WTC11 (cell line): ENCODE data around the gene LRRC3C. TPM values are rescaled to one million over a fixed set of nuclear protein-coding genes. Genes with fewer than 3 reads are reported as not detected.

ENCODE experiments used
- ATAC-seq: fragments of 200-7000 bp; cut with Tn5 transposase; 2 replicates; pipeline ENCODE4 v1.10.0; 2021; ENCODE audit warnings: mild to moderate bottlenecking, moderate library complexity
- CTCF ChIA-PET: fragments of 300-600 bp; sonication (Branson Sonifier 250); formaldehyde crosslinking; loops from one replicate; lab custom pipeline; 2021; ENCODE audit warnings: antibody characterized with exemption; lab: Charles Lee
- POLR2A ChIA-PET: fragments of 350-600 bp; sonication (Branson Sonifier 250); formaldehyde crosslinking; loops from one replicate; lab custom pipeline; 2021; ENCODE audit warnings: antibody characterized with exemption; lab: Charles Lee
- DNase-seq: peaks from one replicate; pipeline ENCODE4 v3.0.0; 2021; ENCODE audit warnings: low spot score
- H3K27ac Mint-ChIP-seq: 2 replicates; pipeline ENCODE4 v1.8.0; 2021; ENCODE audit warnings: mixed read lengths
- H3K27me3 Mint-ChIP-seq: 2 replicates; pipeline ENCODE4 v1.8.0; 2021; ENCODE audit warnings: low read depth, mild to moderate bottlenecking, moderate library complexity, mixed read lengths
- H3K36me3 Mint-ChIP-seq: 2 replicates; pipeline ENCODE4 v1.8.0; 2021; ENCODE audit warnings: mixed read lengths
- H3K4me1 Mint-ChIP-seq: 2 replicates; pipeline ENCODE4 v1.8.0; 2022; ENCODE audit warnings: mixed read lengths
- H3K4me3 Mint-ChIP-seq: 2 replicates; pipeline ENCODE4 v1.8.0; 2021; ENCODE audit warnings: mild to moderate bottlenecking, moderate library complexity, mixed read lengths
- H3K9me3 Mint-ChIP-seq: 2 replicates; pipeline ENCODE4 v1.8.0; 2021; ENCODE audit warnings: mixed read lengths
- ATF1 ChIP-seq: sonication (generic); formaldehyde crosslinking; IDR thresholded peaks from 2 replicates; pipeline ENCODE4 v1.8.1; 2023; ENCODE audit warnings: mild to moderate bottlenecking, moderate library complexity, missing genetic modification reagents
- CREM ChIP-seq: sonication (generic); formaldehyde crosslinking; IDR thresholded peaks from 2 replicates; pipeline ENCODE4 v1.8.1; 2022; ENCODE audit warnings: mild to moderate bottlenecking, missing genetic modification reagents, moderate library complexity
- FOXK1 ChIP-seq: sonication (generic); formaldehyde crosslinking; IDR thresholded peaks from 2 replicates; pipeline ENCODE4 v1.8.0; 2022; ENCODE audit warnings: mild to moderate bottlenecking, moderate library complexity, missing genetic modification reagents
- GRHL2 ChIP-seq: fragments of 250-450 bp; sonication (Bioruptor Pico); IDR thresholded peaks from 2 replicates; pipeline ENCODE4 v1.8.0; 2022; ENCODE audit warnings: mild to moderate bottlenecking, moderate library complexity; ENCODE audit not compliant: insufficient replicate concordance, severe bottlenecking
- IRF2 ChIP-seq: sonication (generic); formaldehyde crosslinking; IDR thresholded peaks from 2 replicates; pipeline ENCODE4 v1.8.0; 2022; ENCODE audit warnings: low read depth, missing genetic modification reagents, borderline replicate concordance
- JAZF1 ChIP-seq: fragments of 250-450 bp; sonication (Bioruptor Pico); IDR thresholded peaks from 2 replicates; pipeline ENCODE4 v1.9.0; 2021; ENCODE audit warnings: moderate library complexity, mild to moderate bottlenecking, inconsistent platforms
- NFYB ChIP-seq: sonication (generic); formaldehyde crosslinking; conservative IDR thresholded peaks from 2 replicates; pipeline ENCODE4 v1.8.0; 2022; ENCODE audit warnings: low read depth, missing genetic modification reagents
- OVOL2 ChIP-seq: fragments of 250-450 bp; sonication (Bioruptor Pico); IDR thresholded peaks from 2 replicates; pipeline ENCODE4 v1.9.0; 2021; ENCODE audit warnings: mild to moderate bottlenecking, borderline replicate concordance
- PRRX2 ChIP-seq: fragments of 250-450 bp; sonication (Bioruptor Pico); IDR thresholded peaks from 2 replicates; pipeline ENCODE4 v1.8.0; 2021; ENCODE audit warnings: mild to moderate bottlenecking
- SMAD4 ChIP-seq: sonication (generic); formaldehyde crosslinking; IDR thresholded peaks from 2 replicates; pipeline ENCODE4 v1.8.0; 2022; ENCODE audit warnings: mild to moderate bottlenecking, missing genetic modification reagents
- TCF7 ChIP-seq: sonication (generic); formaldehyde crosslinking; IDR thresholded peaks from 2 replicates; pipeline ENCODE4 v1.8.0; 2022; ENCODE audit warnings: mild to moderate bottlenecking, low read depth, missing genetic modification reagents, moderate library complexity
- TEAD1 ChIP-seq: sonication (generic); formaldehyde crosslinking; IDR thresholded peaks from 2 replicates; pipeline ENCODE4 v1.8.0; 2022; ENCODE audit warnings: mild to moderate bottlenecking, missing genetic modification reagents
- TP53 ChIP-seq: sonication (generic); formaldehyde crosslinking; IDR thresholded peaks from 2 replicates; pipeline ENCODE4 v1.8.1; 2023; ENCODE audit warnings: mild to moderate bottlenecking, missing genetic modification reagents
- ZNF396 ChIP-seq: fragments of 250-450 bp; sonication (Bioruptor Pico); IDR thresholded peaks from 2 replicates; pipeline ENCODE4 v1.8.0; 2021; ENCODE audit warnings: mild to moderate bottlenecking, moderate library complexity, borderline replicate concordance
- ZNF423 ChIP-seq: fragments of 250-450 bp; sonication (Bioruptor Pico); IDR thresholded peaks from 2 replicates; pipeline ENCODE4 v2.1.2; 2022; ENCODE audit warnings: mild to moderate bottlenecking, moderate library complexity
- total RNA-seq: library from RNA; stranded (reverse); gene quantifications from 3 replicates; pipeline ENCODE4 v1.2.3, GENCODE V29; 2021
- TF ChIP-seq, protein P1 (sequence below): sonication (generic); formaldehyde crosslinking; IDR thresholded peaks from 2 replicates; pipeline ENCODE4 v1.8.1; 2023; ENCODE audit warnings: mild to moderate bottlenecking, missing genetic modification reagents, moderate library complexity
- TF ChIP-seq, protein P2 (sequence below): sonication (generic); formaldehyde crosslinking; conservative IDR thresholded peaks from 2 replicates; pipeline ENCODE4 v1.8.1; 2022; ENCODE audit warnings: mild to moderate bottlenecking, missing genetic modification reagents
- TF ChIP-seq, protein P3 (sequence below): sonication (generic); formaldehyde crosslinking; IDR thresholded peaks from 2 replicates; pipeline ENCODE4 v1.8.0; 2022; ENCODE audit warnings: mild to moderate bottlenecking, missing genetic modification reagents
- TF ChIP-seq, protein P4 (sequence below): fragments of 250-450 bp; sonication (Bioruptor Pico); IDR thresholded peaks from 2 replicates; pipeline ENCODE4 v2.1.2; 2022; ENCODE audit warnings: mild to moderate bottlenecking, moderate library complexity
- TF ChIP-seq, protein P5 (sequence below): sonication (generic); formaldehyde crosslinking; IDR thresholded peaks from 2 replicates; pipeline ENCODE4 v1.8.1; 2023; ENCODE audit warnings: mild to moderate bottlenecking, missing genetic modification reagents, moderate library complexity
- TF ChIP-seq, protein P6 (sequence below): fragments of 250-450 bp; sonication (Bioruptor Pico); conservative IDR thresholded peaks from 2 replicates; pipeline ENCODE4 v1.9.0; 2021; ENCODE audit warnings: mild to moderate bottlenecking
- TF ChIP-seq, protein P7 (sequence below): sonication (generic); formaldehyde crosslinking; IDR thresholded peaks from 2 replicates; pipeline ENCODE4 v1.8.1; 2023; ENCODE audit warnings: mild to moderate bottlenecking, missing genetic modification reagents

The LRRC3C gene
- total RNA-seq, 1 experiment from 2014 or later: not detected

DNA sequence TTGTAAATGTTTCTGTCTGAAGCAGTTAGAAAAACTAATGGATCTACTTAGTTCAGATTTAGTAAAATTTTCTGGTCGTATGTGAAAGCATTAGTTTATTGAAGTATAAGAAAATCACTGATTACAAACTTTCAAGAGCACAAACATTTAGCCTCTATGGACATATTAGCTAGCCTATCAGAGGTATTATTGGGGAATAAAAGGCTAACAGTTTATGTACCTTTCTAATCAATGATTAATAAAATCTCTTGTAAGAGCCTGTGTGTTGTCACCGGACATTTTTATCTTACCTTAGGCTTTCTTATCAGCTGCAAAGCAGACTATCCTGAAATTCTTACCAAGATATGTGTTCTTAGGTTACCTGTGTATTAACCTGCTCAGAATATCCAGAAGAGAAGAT is 38.3 kb upstream of the LRRC3C start (continued):
- TF ChIP-seq, protein P1, sequence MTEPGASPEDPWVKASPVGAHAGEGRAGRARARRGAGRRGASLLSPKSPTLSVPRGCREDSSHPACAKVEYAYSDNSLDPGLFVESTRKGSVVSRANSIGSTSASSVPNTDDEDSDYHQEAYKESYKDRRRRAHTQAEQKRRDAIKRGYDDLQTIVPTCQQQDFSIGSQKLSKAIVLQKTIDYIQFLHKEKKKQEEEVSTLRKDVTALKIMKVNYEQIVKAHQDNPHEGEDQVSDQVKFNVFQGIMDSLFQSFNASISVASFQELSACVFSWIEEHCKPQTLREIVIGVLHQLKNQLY (CRISPR knock-in tag): no peak
- no peak for TF ChIP-seq ZNF396 (CRISPR knock-in tag)
- no peak for TF ChIP-seq NFYB (CRISPR knock-in tag)
- TF ChIP-seq IRF2: no peak
- TF ChIP-seq, protein P2, sequence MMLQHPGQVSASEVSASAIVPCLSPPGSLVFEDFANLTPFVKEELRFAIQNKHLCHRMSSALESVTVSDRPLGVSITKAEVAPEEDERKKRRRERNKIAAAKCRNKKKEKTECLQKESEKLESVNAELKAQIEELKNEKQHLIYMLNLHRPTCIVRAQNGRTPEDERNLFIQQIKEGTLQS (CRISPR knock-in tag): no peak
- no peak for TF ChIP-seq SMAD4 (CRISPR knock-in tag)
- TF ChIP-seq, protein P3, sequence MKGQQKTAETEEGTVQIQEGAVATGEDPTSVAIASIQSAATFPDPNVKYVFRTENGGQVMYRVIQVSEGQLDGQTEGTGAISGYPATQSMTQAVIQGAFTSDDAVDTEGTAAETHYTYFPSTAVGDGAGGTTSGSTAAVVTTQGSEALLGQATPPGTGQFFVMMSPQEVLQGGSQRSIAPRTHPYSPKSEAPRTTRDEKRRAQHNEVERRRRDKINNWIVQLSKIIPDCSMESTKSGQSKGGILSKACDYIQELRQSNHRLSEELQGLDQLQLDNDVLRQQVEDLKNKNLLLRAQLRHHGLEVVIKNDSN: no peak

DNA sequence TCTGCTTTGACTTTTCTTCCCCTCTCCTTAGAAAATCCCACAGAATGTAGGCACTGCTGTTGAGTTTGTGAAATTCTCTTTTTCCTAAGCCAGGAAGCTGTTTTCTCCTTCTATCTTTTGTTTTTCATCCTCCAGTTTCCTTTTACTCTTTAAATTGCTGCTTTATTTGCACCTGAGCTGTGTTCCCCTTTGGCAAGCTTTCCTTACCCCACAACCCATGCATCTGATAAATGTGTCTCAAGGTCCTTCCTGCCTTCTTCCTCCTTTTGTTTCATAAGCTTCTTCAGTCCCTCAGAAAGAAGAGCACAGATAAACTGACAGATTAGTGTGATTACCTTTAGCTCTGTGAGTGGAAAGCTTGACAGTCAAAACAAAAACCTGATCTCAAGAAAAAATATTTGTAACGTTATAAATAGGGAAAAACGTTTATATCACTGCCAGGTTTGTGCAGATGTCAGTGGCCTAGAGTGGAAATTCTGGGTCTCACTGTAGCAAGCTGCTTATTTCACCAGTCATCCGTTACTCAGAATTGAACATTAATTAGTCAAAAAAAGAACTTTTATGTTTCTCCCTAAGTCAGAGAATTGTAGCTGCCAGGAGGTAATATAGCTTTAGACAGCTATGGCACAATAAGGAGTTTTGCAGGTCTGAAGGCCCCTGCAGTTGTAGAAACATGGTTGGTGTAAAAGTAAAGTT is 32.7 kb upstream of the LRRC3C start:
- Mint-ChIP-seq H3K9me3 (no peaks in the 10 kb centered on the region), H3K36me3 (no peaks in the 10 kb centered on the region), H3K4me3 (no peak overlapping the region), H3K27me3 (peaks cover 10% of the 10 kb centered on the region), H3K4me1 (no peaks in the 10 kb centered on the region), H3K27ac (no peak overlapping the region)
- TF ChIP-seq, protein P4, sequence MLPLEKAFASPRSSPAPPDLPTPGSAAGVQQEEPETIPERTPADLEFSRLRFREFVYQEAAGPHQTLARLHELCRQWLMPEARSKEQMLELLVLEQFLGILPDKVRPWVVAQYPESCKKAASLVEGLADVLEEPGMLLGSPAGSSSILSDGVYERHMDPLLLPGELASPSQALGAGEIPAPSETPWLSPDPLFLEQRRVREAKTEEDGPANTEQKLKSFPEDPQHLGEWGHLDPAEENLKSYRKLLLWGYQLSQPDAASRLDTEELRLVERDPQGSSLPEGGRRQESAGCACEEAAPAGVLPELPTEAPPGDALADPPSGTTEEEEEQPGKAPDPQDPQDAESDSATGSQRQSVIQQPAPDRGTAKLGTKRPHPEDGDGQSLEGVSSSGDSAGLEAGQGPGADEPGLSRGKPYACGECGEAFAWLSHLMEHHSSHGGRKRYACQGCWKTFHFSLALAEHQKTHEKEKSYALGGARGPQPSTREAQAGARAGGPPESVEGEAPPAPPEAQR: no peak
- no peak for TF ChIP-seq ATF1 (CRISPR knock-in tag)
- CTCF ChIA-PET: interaction anchor here (0.6 to 1.9 kb wide), 4 partner anchors 79 to 273 kb away, joined by 3 to 7 read pairs (median 3); partner anchors contain the start of gene PSMD3
- DNase-seq: no peak
- POLR2A ChIA-PET: no interaction called here
- no peak for ATAC-seq

DNA sequence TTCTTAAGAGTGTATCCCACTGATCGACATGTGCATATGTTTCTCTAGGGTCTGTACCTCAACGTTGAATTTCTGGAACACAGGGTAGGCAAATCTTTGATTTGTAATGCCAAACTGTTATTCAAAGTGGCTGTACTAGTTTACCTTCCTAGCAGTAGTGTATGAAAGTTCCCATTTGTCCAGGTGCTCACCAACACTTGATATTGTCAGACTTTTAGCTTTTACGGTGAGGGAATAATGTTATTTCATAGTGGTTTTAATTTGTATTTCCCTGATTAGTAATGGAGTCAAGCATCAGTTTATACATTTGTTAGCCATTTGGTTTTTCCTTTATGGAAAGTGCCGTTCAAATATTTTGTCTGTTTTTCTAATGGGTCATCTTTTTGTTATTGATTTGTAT is 29.4 kb upstream of the LRRC3C start:
- ChIA-PET POLR2A (no interaction called here), CTCF (interaction anchor here (0.9 kb wide), 1 partner anchor 82 kb away, joined by 3 read pairs; the partner anchor contains the start of gene PSMD3)
- DNase-seq: no peak
- H3K4me1 Mint-ChIP-seq: no peaks in the 10 kb centered on the region
- no peaks in the 10 kb centered on the region for H3K9me3 Mint-ChIP-seq
- H3K27ac Mint-ChIP-seq: no peak overlapping the region
- no peak for ATAC-seq
- H3K36me3 Mint-ChIP-seq: no peaks in the 10 kb centered on the region
- H3K4me3 Mint-ChIP-seq: no peak overlapping the region
- TF ChIP-seq OVOL2 (CRISPR knock-in tag) (no peak), FOXK1 (no peak), PRRX2 (CRISPR knock-in tag) (no peak), CREM (CRISPR knock-in tag) (no peak), JAZF1 (CRISPR knock-in tag) (no peak), TP53 (CRISPR knock-in tag) (no peak), IRF2 (no peak), SMAD4 (CRISPR knock-in tag) (no peak), TEAD1 (no peak), GRHL2 (no peak), ZNF423 (CRISPR knock-in tag) (no peak), TCF7 (CRISPR knock-in tag) (no peak)
- TF ChIP-seq, protein P5, sequence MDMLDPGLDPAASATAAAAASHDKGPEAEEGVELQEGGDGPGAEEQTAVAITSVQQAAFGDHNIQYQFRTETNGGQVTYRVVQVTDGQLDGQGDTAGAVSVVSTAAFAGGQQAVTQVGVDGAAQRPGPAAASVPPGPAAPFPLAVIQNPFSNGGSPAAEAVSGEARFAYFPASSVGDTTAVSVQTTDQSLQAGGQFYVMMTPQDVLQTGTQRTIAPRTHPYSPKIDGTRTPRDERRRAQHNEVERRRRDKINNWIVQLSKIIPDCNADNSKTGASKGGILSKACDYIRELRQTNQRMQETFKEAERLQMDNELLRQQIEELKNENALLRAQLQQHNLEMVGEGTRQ (CRISPR knock-in tag): no peak
- TF ChIP-seq, protein P3: no peak
- TF ChIP-seq, protein P4: no peak
- TF ChIP-seq, protein P6, sequence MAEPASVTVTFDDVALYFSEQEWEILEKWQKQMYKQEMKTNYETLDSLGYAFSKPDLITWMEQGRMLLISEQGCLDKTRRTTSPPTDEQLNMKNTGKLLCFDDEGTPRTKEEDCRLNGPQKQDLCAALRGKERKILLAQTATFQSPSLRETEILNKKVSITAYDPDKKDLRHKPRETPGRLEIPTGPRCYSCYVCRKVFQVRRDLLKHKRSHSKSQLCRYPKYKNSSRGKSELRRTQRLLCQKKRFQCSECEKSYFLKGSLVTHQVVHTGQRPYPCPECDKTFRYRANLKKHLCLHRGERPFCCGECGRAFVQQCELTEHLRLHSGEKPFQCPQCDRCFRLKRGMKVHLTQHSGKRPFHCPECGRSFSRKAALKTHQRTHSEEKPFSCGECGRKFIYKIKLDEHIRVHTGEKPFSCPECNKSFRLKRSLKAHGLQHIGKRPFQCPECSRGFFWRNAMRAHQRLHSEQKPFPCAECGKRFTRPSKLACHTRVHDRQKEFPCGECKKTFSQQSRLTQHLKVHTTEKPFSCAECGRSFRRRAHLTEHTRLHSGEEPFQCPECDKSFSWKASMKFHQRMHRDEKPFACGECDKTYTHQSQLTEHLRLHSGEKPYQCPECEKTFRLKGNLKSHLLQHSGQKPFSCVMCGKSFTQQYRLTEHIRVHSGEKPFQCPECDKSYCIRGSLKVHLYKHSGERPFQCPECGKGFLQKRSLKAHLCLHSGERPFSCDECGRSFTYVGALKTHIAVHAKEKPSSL (CRISPR knock-in tag): no peak
- TF ChIP-seq, protein P7, sequence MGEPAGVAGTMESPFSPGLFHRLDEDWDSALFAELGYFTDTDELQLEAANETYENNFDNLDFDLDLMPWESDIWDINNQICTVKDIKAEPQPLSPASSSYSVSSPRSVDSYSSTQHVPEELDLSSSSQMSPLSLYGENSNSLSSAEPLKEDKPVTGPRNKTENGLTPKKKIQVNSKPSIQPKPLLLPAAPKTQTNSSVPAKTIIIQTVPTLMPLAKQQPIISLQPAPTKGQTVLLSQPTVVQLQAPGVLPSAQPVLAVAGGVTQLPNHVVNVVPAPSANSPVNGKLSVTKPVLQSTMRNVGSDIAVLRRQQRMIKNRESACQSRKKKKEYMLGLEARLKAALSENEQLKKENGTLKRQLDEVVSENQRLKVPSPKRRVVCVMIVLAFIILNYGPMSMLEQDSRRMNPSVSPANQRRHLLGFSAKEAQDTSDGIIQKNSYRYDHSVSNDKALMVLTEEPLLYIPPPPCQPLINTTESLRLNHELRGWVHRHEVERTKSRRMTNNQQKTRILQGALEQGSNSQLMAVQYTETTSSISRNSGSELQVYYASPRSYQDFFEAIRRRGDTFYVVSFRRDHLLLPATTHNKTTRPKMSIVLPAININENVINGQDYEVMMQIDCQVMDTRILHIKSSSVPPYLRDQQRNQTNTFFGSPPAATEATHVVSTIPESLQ (CRISPR knock-in tag): no peak
- peaks cover under 1% of the 10 kb centered on the region for H3K27me3 Mint-ChIP-seq
